Activated CD4-positive, alpha-beta T cell treated with anti-CD3 and anti-CD28 coated beads, Interleukin-2, amount 10 ng/mL, durations not matched to agents 24 days and 14 days (primary cell): Measurements from ENCODE around the gene PDIK1L. TPM values are rescaled to one million over a fixed set of nuclear protein-coding genes. Genes with fewer than 3 reads are reported as not detected.
A peak's percentile ranks its signal among the peaks of the same experiment; 100 is the strongest.

Experiments
- DNase-seq: peaks from one replicate; pipeline ENCODE4 v3.0.0; 2022
- H3K27ac Mint-ChIP-seq: one replicate; pipeline ENCODE4 v1.8.0; 2022; ENCODE audit warnings: mild to moderate bottlenecking, mixed read lengths
- H3K27me3 Mint-ChIP-seq: one replicate; pipeline ENCODE4 v1.8.0; 2022; ENCODE audit warnings: mixed read lengths
- H3K36me3 Mint-ChIP-seq: one replicate; pipeline ENCODE4 v1.8.0; 2022; ENCODE audit warnings: low read depth, mild to moderate bottlenecking, mixed read lengths
- H3K4me1 Mint-ChIP-seq: one replicate; pipeline ENCODE4 v1.8.0; 2021; ENCODE audit warnings: mixed read lengths
- H3K4me3 Mint-ChIP-seq: one replicate; pipeline ENCODE4 v1.8.0; 2022; ENCODE audit warnings: mild to moderate bottlenecking, moderate library complexity, mixed read lengths
- H3K9me3 Mint-ChIP-seq: one replicate; pipeline ENCODE4 v1.8.0; 2021; ENCODE audit warnings: mixed read lengths
- intact Hi-C: fragments of 100-400 bp; cut with micrococcal nuclease; formaldehyde crosslinking; loops from one replicate; pipeline ENCODE4 v1.15.1; 2023
- total RNA-seq: library from RNA; stranded (reverse); gene quantifications from 2 replicates; pipeline ENCODE4 v1.2.3, GENCODE V29; 2022

PDIK1L gene
- total RNA-seq, 1 donor from 2014 or later, result 15.8 TPM

DNA sequence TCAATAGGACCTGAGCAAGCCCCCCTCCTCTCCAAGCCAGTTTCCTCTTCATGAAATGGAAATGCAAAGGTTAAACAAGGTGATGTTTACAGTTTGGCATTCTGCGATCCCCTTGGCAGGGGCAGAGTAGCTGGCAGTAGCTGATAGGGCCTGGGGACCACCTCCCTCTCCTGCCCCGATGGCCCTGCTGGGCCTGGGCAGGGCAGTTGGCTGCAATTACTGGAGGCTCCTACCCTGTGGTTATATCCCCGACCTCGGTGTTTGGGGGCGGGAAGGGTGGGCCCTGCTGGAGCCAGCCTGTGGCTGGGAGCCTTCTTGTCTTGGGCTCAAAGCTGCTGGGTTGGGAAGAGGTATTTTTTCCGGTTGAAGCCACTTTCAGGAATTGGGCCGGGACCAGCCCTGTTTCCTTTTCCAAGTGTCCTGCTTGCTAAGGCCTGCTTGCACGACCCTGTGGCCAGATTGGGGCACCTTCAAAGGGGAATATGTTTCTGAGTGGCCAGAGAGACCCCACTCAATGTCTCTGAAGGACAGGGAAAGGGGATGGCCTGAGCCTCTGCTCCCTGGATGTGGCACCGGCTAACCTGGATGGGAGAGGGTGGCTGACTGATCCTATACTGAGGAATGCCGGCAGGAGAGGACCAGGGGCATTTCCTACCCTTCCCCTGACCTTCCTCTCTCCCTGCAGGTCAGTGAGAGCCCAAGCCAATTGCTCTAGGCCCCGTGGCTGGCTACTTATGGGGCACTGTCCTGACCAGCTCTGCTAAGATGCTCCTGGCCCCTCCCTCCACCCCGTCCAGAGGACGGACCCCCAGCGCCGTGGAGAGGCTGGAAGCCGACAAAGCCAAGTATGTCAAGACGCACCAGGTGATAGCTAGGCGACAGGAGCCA is 49.1 kb downstream of the PDIK1L start:
- Mint-ChIP-seq H3K4me1 (peaks cover 18% of the 10 kb centered on the region), H3K27me3 (peaks cover 52% of the 10 kb centered on the region), H3K9me3 (no peaks in the 10 kb centered on the region), H3K4me3 (peak overlapping the region; percentile 41), H3K36me3 (no peaks in the 10 kb centered on the region), H3K27ac (peak overlapping the region; percentile 48)
- DNase-seq, result no peak
- intact Hi-C loops, result loop anchor here (5.0 to 10.0 kb wide), 2 partner anchors 53 to 234 kb away; no protein-coding TSS in a partner anchor

GRCh38 chr1:26161415-26162219 is 50.0 kb downstream of the PDIK1L start:
- Mint-ChIP-seq H3K27me3 (peaks cover 45% of the 10 kb centered on the region), H3K9me3 (no peaks in the 10 kb centered on the region), H3K4me3 (peak overlapping the region; percentile 78), H3K36me3 (no peaks in the 10 kb centered on the region), H3K4me1 (peaks cover 23% of the 10 kb centered on the region), H3K27ac (no peak overlapping the region)
- peak; percentile 82 for DNase-seq
- intact Hi-C loops, result loop anchor here (5.0 to 10.0 kb wide), 2 partner anchors 54 to 233 kb away; no protein-coding TSS in a partner anchor

GRCh38 chr1:26162220-26162709 is 50.6 kb downstream of the PDIK1L start:
- H3K4me1 Mint-ChIP-seq, result peaks cover 25% of the 10 kb centered on the region
- intact Hi-C loops, result loop anchor here (5.0 to 10.0 kb wide), 2 partner anchors 55 to 233 kb away; no protein-coding TSS in a partner anchor
- no peak for DNase-seq
- peak overlapping the region; percentile 78 for H3K4me3 Mint-ChIP-seq
- H3K9me3 Mint-ChIP-seq, result no peaks in the 10 kb centered on the region
- no peak overlapping the region for H3K27ac Mint-ChIP-seq
- H3K36me3 Mint-ChIP-seq, result no peaks in the 10 kb centered on the region
- H3K27me3 Mint-ChIP-seq, result peaks cover 47% of the 10 kb centered on the region

GRCh38 chr1:26163684-26164035 is 52.0 kb downstream of the PDIK1L start:
- Mint-ChIP-seq H3K9me3 (no peaks in the 10 kb centered on the region), H3K36me3 (no peaks in the 10 kb centered on the region), H3K27ac (no peak overlapping the region), H3K4me1 (peaks cover 25% of the 10 kb centered on the region), H3K27me3 (peaks cover 41% of the 10 kb centered on the region), H3K4me3 (peak overlapping the region; percentile 59)
- DNase-seq, result peak; percentile 55
- intact Hi-C loops, result loop anchor here (1.0 to 10.0 kb wide), 3 partner anchors 56 to 231 kb away; no protein-coding TSS in a partner anchor

DNA sequence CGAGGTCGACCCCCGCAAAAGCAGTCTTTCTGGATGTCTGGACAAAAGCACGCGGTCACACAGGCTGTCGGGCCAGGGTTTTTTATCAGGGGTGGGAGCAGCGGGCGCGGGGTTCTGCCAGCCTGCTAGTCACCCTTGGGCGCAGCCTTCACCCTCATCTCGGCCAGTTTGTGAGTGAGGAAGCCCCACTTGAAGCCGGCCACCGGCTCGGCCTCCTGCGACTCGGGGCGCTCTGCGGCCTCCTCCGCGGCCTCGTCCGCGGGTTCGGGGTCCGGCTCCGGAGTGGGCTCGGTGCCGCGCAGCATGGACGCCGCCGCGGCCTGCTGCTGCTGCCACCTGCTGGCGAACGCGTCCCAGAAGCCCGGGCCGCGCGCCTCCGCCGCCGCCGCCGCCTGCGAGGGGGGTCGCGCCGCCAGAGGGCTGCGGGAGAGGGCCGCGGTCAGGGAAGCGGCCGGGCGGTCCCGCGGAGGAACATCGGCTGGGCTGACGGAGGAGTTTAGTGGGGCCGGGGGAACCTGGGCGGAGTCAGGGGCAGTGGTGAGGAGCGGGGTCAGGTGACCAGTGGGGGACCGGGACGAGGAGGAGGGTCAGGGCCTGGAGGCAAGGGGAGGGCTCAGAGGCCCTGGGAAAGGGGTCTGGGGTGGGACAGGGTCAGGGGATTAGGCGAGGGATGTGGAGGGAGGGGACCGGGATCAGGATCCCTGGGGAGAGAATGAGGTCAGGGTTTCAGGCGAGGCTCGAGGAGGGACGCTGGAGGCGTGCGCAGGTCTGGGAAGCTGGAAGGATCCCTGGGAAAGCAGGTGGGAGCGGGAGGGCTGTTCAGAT is 52.6 kb downstream of the PDIK1L start:
- no peaks in the 10 kb centered on the region for H3K36me3 Mint-ChIP-seq
- no peak overlapping the region for H3K27ac Mint-ChIP-seq
- H3K4me3 Mint-ChIP-seq, result peak overlapping the region; percentile 72
- H3K9me3 Mint-ChIP-seq, result no peaks in the 10 kb centered on the region
- intact Hi-C loops, result loop anchor here (1.0 to 10.0 kb wide), 3 partner anchors 57 to 231 kb away; no protein-coding TSS in a partner anchor
- peaks cover 27% of the 10 kb centered on the region for H3K4me1 Mint-ChIP-seq
- peak; percentile 90 for DNase-seq
- peaks cover 41% of the 10 kb centered on the region for H3K27me3 Mint-ChIP-seq

- Mint-ChIP-seq H3K9me3 (no peaks in the 10 kb centered on the region), H3K36me3 (peaks cover under 1% of the 10 kb centered on the region), H3K27ac (no peak overlapping the region), H3K4me1 (peaks cover 28% of the 10 kb centered on the region), H3K27me3 (peaks cover 35% of the 10 kb centered on the region), H3K4me3 (peak overlapping the region; percentile 72)
- no peak for DNase-seq
- intact Hi-C loops, result loop anchor here (1.0 to 10.0 kb wide), 4 partner anchors 58 to 230 kb away; no protein-coding TSS in a partner anchor
Observed at GRCh38 chr1:26164861-26165842, 53.5 kb downstream of the PDIK1L start.

GRCh38 chr1:26166719-26167281 is 55.2 kb downstream of the PDIK1L start:
- Mint-ChIP-seq H3K27ac (no peak overlapping the region), H3K27me3 (peaks cover 30% of the 10 kb centered on the region), H3K9me3 (no peaks in the 10 kb centered on the region), H3K4me3 (no peak overlapping the region), H3K4me1 (peaks cover 34% of the 10 kb centered on the region), H3K36me3 (peaks cover 8% of the 10 kb centered on the region)
- intact Hi-C loops, result loop anchor here (5.0 to 10.0 kb wide), 2 partner anchors 111 to 228 kb away; no protein-coding TSS in a partner anchor
- peak; percentile 59 for DNase-seq

GRCh38 chr1:26168410-26169197 is 57.0 kb downstream of the PDIK1L start, which contains the start of gene C1orf232:
TSS of gene C1orf232 (minus strand) at chr1:26168963. CDS start at chr1:26168499, 464 bp downstream.
- Mint-ChIP-seq H3K27ac (peak within 1 kb of the TSS; percentile 92), H3K9me3 (no peaks in the 10 kb centered on the region), H3K27me3 (peaks cover 17% of the 10 kb centered on the region), H3K4me1 (peaks cover 30% of the 10 kb centered on the region), H3K4me3 (peak within 1 kb of the TSS; percentile 96), H3K36me3 (peaks cover 8% of the 10 kb centered on the region)
- DNase-seq, result peak; percentile 58
- intact Hi-C loops, result loop anchor here (1.0 to 10.0 kb wide), 4 partner anchors 66 to 226 kb away; partner anchors contain the start of gene CEP85

DNA sequence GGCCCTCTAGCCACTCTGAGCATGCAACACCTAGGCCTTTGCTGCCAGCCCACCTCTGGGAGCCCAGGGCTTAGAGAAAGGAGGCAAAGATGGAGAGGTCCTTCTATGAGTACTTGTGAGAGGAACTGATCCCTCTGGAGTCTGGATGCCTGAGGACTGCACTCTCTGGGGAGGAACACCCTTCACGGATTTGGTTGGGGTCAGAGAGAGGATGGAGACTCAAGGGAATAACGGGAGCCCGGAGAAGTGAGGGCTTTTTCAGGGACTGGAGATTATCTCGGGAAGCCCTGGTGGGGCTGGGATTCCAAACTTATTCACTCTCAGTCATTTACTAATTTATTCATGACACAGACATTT is 57.6 kb downstream of the PDIK1L start:
- intact Hi-C loops, result loop anchor here (1.0 to 10.0 kb wide), 4 partner anchors 65 to 226 kb away; partner anchors contain the start of gene CEP85
- peak overlapping the region; percentile 67 for H3K27ac Mint-ChIP-seq
- H3K27me3 Mint-ChIP-seq, result peaks cover 13% of the 10 kb centered on the region
- peak overlapping the region; percentile 96 for H3K4me3 Mint-ChIP-seq
- H3K4me1 Mint-ChIP-seq, result peaks cover 31% of the 10 kb centered on the region
- no peak for DNase-seq
- no peaks in the 10 kb centered on the region for H3K9me3 Mint-ChIP-seq
- H3K36me3 Mint-ChIP-seq, result peaks cover 8% of the 10 kb centered on the region

GRCh38 chr1:26169669-26170471 is 58.2 kb downstream of the PDIK1L start, which contains the start of gene ZNF593:
TSS of gene ZNF593 (plus strand) at chr1:26169908. CDS start at chr1:26169984, 76 bp downstream.
- Mint-ChIP-seq H3K4me1 (peaks cover 27% of the 10 kb centered on the region), H3K4me3 (peak within 1 kb of the TSS; percentile 96), H3K36me3 (peaks cover 8% of the 10 kb centered on the region), H3K9me3 (no peaks in the 10 kb centered on the region), H3K27ac (peak within 1 kb of the TSS; percentile 92), H3K27me3 (peaks cover 9% of the 10 kb centered on the region)
- DNase-seq, result peak; percentile 97
- intact Hi-C loops, result loop anchor here (1.0 to 10.0 kb wide), 4 partner anchors 64 to 225 kb away; partner anchors contain the start of gene CEP85
